Fibroblast of skin of left biceps (primary cell): ENCODE results near the gene SPATA7.

Source experiments
- DNase-seq, 2 experiments: peaks; one replicate each; pipeline ENCODE4 v3.0.0-alpha.2; 2013; ENCODE audit warnings: low read depth in 2 of 2

SPATA7 gene

GRCh38 chr14:88481794-88482193 is 96.3 kb downstream of the SPATA7 start:
- DNase-seq, result no peak

- no peak for DNase-seq
Measured at GRCh38 chr14:88482524-88482923, 97.1 kb downstream of the SPATA7 start.
